Endothelial cell of umbilical vein (primary cell): ENCODE data around the gene ZMPSTE24. TPM values are rescaled to one million over a fixed set of nuclear protein-coding genes. Genes with fewer than 3 reads are reported as not detected.

Experiments used
- BruUV-seq: library from RNA; stranded (reverse); fragments of 400-500 nt; replicated peaks from 2 replicates; lab custom pipeline; 2021; lab: Mats Ljungman, UMichigan
- CTCF ChIA-PET: fragments of 300-600, 350-600 bp; sonication (Branson Sonifier 250); formaldehyde crosslinking; loops from one replicate; lab custom pipeline; 2021; ENCODE audit warnings: antibody characterized with exemption, inconsistent platforms; lab: Charles Lee
- POLR2A ChIA-PET: fragments of 300-600, 350-600 bp; sonication (Branson Sonifier 250); formaldehyde crosslinking; loops from one replicate; lab custom pipeline; 2021; ENCODE audit warnings: antibody characterized with exemption, inconsistent platforms; lab: Charles Lee
- DNase-seq: peaks from one replicate; pipeline ENCODE4 v3.0.0-alpha.2; 2011; ENCODE audit warnings: low read depth, low spot score
- FAIRE-seq: peaks from 2 replicates; lab custom pipeline; 2011; peaks lifted over from hg19 to GRCh38; lab: Jason Lieb, UNC
- H2AFZ ChIP-seq: 2 replicates; pipeline ENCODE4 v1.6.0; 2012; ENCODE audit warnings: low read depth, low read length, control low read depth, inconsistent platforms
- H3K27ac ChIP-seq: 2 replicates; pipeline ENCODE4 v1.5.1; 2011; ENCODE audit warnings: low read depth, mild to moderate bottlenecking, control low read depth, low read length, moderate library complexity; ENCODE audit not compliant: insufficient read depth
- H3K27me3 ChIP-seq, 2 experiments: 2 replicates each; pipeline versions ENCODE4 v1.6.0 to v1.6.1; 2011; ENCODE audit warnings: low read length in 2 of 2, mixed read lengths in 1 of 2; ENCODE audit not compliant: control insufficient read depth in 2 of 2, insufficient read depth in 2 of 2
- H3K36me3 ChIP-seq, 2 experiments: 2 replicates in 1 of 2; 3 replicates in 1 of 2; pipeline ENCODE4 v1.5.1; 2011; ENCODE audit warnings: low read length in 2 of 2, mild to moderate bottlenecking in 1 of 2, moderate library complexity in 1 of 2; ENCODE audit not compliant: control insufficient read depth in 2 of 2, insufficient read depth in 2 of 2; ENCODE audit errors: extremely low read depth in 1 of 2
- H3K4me1 ChIP-seq: 3 replicates; pipeline ENCODE4 v1.5.1; 2011; ENCODE audit warnings: mild to moderate bottlenecking, low read length; ENCODE audit not compliant: control insufficient read depth, insufficient read depth; ENCODE audit errors: extremely low read depth
- H3K4me2 ChIP-seq: 2 replicates; pipeline ENCODE4 v1.6.1; 2011; ENCODE audit warnings: low read length, control low read depth, mixed read lengths; ENCODE audit not compliant: insufficient read depth
- H3K4me3 ChIP-seq, 3 experiments: fragments of 200-600 bp in 1 of 3; sonication (generic), shearing (Covaris generic) in 1 of 3; replicated peaks in 1 of 3; 2 replicates each; pipeline ENCODE4 v1.5.1; 2011 to 2016; ENCODE audit warnings: control low read depth in 3 of 3, low read length in 3 of 3, mild to moderate bottlenecking in 2 of 3, inconsistent platforms in 1 of 3, low read depth in 1 of 3, moderate library complexity in 1 of 3; ENCODE audit not compliant: insufficient read depth in 1 of 3
- H3K79me2 ChIP-seq: 2 replicates; pipeline ENCODE4 v1.6.0; 2012; ENCODE audit warnings: low read length, inconsistent platforms; ENCODE audit not compliant: control insufficient read depth, insufficient read depth
- H3K9ac ChIP-seq: replicated peaks from 2 replicates; pipeline ENCODE3; 2011; ENCODE audit warnings: low read length, control low read depth; ENCODE audit not compliant: insufficient read depth; ENCODE audit errors: extremely low read depth
- H3K9me1 ChIP-seq: replicated peaks from 3 replicates; pipeline ENCODE4 v1.6.0; 2011; ENCODE audit warnings: mild to moderate bottlenecking, low read length; ENCODE audit not compliant: control insufficient read depth, insufficient read depth; ENCODE audit errors: extremely low read depth
- H3K9me3 ChIP-seq: replicated peaks from 2 replicates; pipeline ENCODE4 v1.5.1; 2012; ENCODE audit warnings: low read length, inconsistent platforms; ENCODE audit not compliant: control insufficient read depth, insufficient read depth
- H4K20me1 ChIP-seq: replicated peaks from 2 replicates; pipeline ENCODE3; 2011; ENCODE audit warnings: mild to moderate bottlenecking, low read length; ENCODE audit not compliant: control insufficient read depth, insufficient read depth; ENCODE audit errors: extremely low read depth
- CTCF ChIP-seq, 2 donors: IDR thresholded peaks; 1 replicate in 1 of 2; 2 replicates in 1 of 2; pipeline ENCODE4 v1.5.1; 2011; ENCODE audit warnings: low read length in 2 of 2, mild to moderate bottlenecking in 2 of 2, moderate library complexity in 2 of 2, control low read depth in 1 of 2, inconsistent platforms in 1 of 2, low read depth in 1 of 2; ENCODE audit not compliant: insufficient read depth in 1 of 2; ENCODE audit errors: extremely low read depth in 1 of 2
- GATA2 ChIP-seq: IDR thresholded peaks from 2 replicates; pipeline ENCODE4 v1.7.0; 2011; ENCODE audit warnings: low read depth, mild to moderate bottlenecking, moderate library complexity, mixed read lengths, low read length; ENCODE audit not compliant: insufficient read length, insufficient read depth
- dilution Hi-C: fragments of 300-500 bp; cut with MboI; formaldehyde crosslinking; loops from one replicate; pipeline ENCODE4 v1.15.0; 2019; ENCODE audit warnings: low sequenced_read_pairs; ENCODE audit not compliant: extremely low pct_ligation_motif_present
- intact Hi-C: fragments of 100-400 bp; cut with micrococcal nuclease; formaldehyde crosslinking; loops from one replicate; pipeline ENCODE4 v1.10.0; 2022
- polyA plus RNA-seq, 4 experiments: library from polyadenylated mRNA; depleted of rRNA in 3 of 4; stranded (reverse) in 3 of 4; unstranded in 1 of 4; fragments of >200 nt; gene quantifications; 2 replicates each; pipeline versions ENCODE4 v1.2.1 to v1.2.3, GENCODE V29; 2011 to 2012; ENCODE audit warnings: missing spikeins in 1 of 4
- total RNA-seq: library from RNA; stranded (reverse); gene quantifications from 2 replicates; pipeline ENCODE4 v1.2.3, GENCODE V29; 2021

ZMPSTE24 gene
- total and polyA plus RNA-seq, 2 donors (not counting 3 experiments of a cell fraction or from before 2014, with no cell fraction given): 16.9 to 44.7 TPM

- CTCF ChIA-PET: interaction anchor here (0.6 to 4.6 kb wide), 31 partner anchors 9 to 237 kb away, joined by 3 to 51 read pairs (median 5); partner anchors contain the start of genes RLF, SMAP2 and ZMPSTE24
These were observed 57.3 kb downstream of the ZMPSTE24 start for GRCh38 chr1:40315239-40315794.

More at GRCh38 chr1:40315239-40315794, 57.3 kb downstream of the ZMPSTE24 start:
- Histone ChIP-seq H2AFZ (peak overlapping the region; percentile 96), H3K4me3 (peak overlapping the region in 2 of 3 experiments; percentile 18 to 24), H4K20me1 (no peaks in the 10 kb centered on the region), H3K27ac (no peak overlapping the region), H3K4me2 (peak overlapping the region; percentile 45), H3K36me3 (no peaks in the 10 kb centered on the region), H3K9me3 (no peaks in the 10 kb centered on the region), H3K4me1 (peaks cover 4% of the 10 kb centered on the region), H3K9ac (no peak overlapping the region), H3K9me1 (no peaks in the 10 kb centered on the region), H3K79me2 (no peaks in the 10 kb centered on the region), H3K27me3 (peaks cover 23 to 33% of the 10 kb centered on the region in 2 experiments)
- DNase-seq (peak; percentile 86), FAIRE-seq (peak; percentile 87)
- dilution Hi-C loops: no loop called here
- no TSS peak for BruUV-seq
- TF ChIP-seq GATA2 (no peak), CTCF (IDR thresholded peaks at IDR 0.05; ENCODE audit: extremely low read depth in 1 of 2, insufficient read depth in 1 of 2, low read depth in 1 of 2, low read length in 2 of 2) (peak; percentile 92 to 99)
- POLR2A ChIA-PET: interaction anchor here (1.1 kb wide), 2 partner anchors 21 to 23 kb away, joined by 3 read pairs; no protein-coding TSS in a partner anchor
- intact Hi-C loops: loop anchor here (1.0 to 2.0 kb wide), 2 partner anchors 57 to 163 kb away; partner anchors contain the start of gene ZMPSTE24
